ENCODE measurements around the gene LOX.

Gene LOX

DNA sequence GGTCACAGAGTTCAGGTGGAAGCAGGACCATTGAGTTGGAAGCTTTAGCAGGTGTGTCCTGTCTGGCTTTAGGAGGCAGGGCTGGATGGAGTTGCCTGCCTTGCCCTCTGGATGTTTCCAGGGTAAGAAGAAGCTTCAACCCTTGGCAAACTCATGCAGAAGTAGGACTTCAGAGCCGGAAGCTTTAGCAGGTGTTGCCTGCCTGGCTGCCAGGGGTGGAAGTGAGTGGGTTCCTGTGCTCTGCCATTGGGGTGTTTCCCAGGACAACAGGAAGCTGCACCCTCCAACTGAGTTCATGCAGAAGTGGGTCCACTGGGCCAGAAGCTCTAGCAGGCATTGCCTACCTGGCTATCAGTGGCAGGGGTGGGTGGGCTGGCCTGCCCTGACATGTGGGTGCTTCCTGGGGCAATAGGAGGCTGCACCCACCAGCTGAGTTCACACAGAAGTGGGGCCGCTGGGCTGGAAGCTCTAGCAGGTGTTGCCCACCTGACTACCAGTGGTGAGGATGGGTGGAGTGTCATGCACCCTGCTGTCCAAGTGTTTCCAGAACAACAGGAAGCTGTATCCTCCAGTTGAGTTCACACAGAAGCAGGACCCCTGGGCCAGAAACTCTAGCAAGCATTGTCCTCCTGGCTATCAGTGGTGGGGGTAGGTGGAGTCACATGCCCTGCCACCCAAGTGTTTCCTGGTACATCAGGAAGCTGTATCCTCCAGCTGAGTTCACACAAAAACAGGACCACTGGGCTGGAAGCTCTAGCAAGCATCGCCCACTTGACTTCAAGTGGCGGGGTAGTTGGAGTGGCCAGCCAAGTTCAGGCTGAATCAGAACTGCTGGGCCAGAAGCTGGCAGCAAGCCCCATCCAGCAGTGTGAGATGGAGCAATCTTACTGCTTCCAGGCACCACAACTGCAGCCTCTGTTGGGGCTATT, 24.6 kb downstream of the LOX start:
- DNase-seq (ENCODE audit: low read depth) = no peak

DNA sequence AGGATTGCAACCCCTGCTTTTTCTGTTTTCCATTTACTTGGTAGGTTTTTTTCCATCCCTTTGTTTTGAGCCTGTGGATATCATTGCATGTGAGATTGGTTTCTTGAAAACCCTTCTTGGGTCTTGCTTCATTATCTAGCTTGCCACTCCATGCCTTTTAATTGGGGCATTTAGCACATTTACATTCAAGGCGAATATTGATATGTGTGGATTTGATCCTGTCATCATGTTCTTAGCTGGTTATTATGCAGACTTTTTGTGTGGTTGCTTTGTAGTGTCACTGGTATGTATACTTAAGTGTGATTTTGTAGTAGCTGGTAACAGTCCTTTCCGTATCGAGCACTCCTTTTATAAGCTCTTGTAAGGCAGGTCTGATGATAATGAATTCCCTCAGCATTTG, 26.5 kb downstream of the LOX start:
- DNase-seq (ENCODE audit: low read depth) = no peak

DNA sequence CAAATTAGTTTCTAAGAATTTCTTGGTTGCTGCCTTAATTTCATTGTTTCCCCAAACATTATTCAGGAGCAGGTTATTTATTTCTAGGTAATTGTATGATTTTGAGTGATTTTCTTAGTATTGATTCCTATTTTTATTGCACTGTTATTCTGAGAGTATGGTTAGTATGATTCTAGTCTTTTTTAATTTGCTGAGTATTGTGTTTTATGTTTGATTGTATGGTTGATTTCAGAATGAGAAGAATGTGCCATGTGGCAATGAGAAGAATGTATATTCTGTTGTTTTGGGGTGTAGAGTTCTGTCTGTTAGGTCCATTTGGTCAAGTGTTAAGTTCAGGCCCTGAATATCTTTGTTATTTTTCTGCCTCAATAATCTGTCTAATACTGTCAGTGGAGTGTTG, 27.1 kb downstream of the LOX start:
- DNase-seq (ENCODE audit: low read depth) = no peak

GRCh38 chr5:122040636-122041302, 37.3 kb downstream of the LOX start:
- no peak for DNase-seq (ENCODE audit: low read depth)

GRCh38 chr5:122036326-122036725, 41.7 kb downstream of the LOX start:
- DNase-seq (ENCODE audit: low read depth) = no peak

GRCh38 chr5:122035913-122036312, 42.1 kb downstream of the LOX start:
- DNase-seq (ENCODE audit: low read depth) = no peak

- no peak for DNase-seq (ENCODE audit: low read depth)
Measured at GRCh38 chr5:122031836-122032235, 46.2 kb downstream of the LOX start.

DNA sequence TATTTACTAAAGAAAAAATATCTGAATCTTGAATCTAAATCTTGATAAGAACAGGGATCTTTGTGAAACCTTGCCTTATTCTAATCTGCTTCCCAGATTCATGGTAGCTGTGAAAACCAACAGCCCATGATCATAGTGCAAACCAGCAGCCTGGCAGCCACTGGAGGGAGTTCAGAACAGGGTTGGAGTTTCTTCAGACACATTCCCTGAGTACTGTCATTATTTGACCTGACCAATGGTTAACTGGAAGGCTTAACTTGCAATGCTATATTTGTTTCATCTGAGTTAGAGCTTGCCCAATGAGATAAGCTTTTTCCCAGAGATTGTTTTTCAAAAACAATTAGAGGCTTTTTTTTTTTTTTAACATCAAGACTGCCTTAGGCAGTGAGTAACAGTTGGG, 47.8 kb downstream of the LOX start:
- DNase-seq (ENCODE audit: low read depth) = no peak

DNA sequence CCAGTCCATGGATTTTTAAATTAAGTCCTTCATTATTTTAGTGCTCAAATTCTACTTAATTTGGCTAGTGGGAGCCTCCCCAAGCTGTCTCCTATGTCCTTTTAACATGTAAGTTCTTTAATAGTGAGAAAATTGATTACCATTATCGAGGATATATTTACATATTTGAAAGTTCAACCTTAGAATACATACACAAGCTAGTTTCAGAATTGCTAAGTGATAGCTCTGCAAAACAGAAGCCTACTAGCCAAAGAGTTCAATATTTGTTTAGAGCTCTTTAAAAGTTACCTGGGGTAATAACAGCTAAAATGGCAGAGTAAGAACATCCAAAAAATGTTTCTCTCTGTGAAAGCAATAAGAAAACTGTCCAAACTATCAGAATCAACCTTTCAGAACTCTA, 48.2 kb downstream of the LOX start:
- no peak for DNase-seq (ENCODE audit: low read depth)

GRCh38 chr5:122022966-122023365, 55.1 kb downstream of the LOX start:
- DNase-seq (ENCODE audit: low read depth) = no peak

GRCh38 chr5:122019919-122020590, 58.0 kb downstream of the LOX start:
- no peak for DNase-seq (ENCODE audit: low read depth)

DNA sequence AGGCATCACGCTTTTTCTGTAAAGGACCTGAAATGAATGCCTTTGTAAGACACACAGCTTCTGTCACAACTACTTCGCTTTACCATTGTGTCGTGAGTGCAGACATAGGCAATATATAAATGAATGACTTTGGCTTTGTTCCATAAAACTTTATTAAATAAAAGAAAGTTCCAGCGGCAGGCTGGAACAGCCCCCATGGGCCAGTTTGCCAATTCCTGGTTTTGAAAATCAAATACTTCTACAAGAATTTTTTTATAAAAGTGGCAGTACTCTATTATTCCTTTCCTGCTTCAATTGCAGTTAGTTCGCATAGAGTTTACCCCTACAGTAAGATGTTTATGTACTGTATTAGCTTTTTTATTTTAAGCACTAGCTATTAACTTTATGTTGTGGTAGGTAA, 62.6 kb downstream of the LOX start:
- DNase-seq (ENCODE audit: low read depth) = no peak

- DNase-seq (ENCODE audit: low read depth) = no peak
Measured at GRCh38 chr5:122014236-122014935, 63.7 kb downstream of the LOX start.
